Keratinocyte (primary cell): ENCODE data around the gene MYBPHL. TPM values are rescaled to one million over a fixed set of nuclear protein-coding genes. Genes with fewer than 3 reads are reported as not detected.

Experiments
- DNase-seq: peaks from one replicate; pipeline ENCODE4 v3.0.0-alpha.2; 2011; ENCODE audit warnings: low read depth, missing footprints, low spot score
- FAIRE-seq: peaks from 2 replicates; lab custom pipeline; 2011; peaks lifted over from hg19 to GRCh38; lab: Jason Lieb, UNC
- H2AFZ ChIP-seq: 2 replicates; pipeline ENCODE4 v1.6.0; 2012; ENCODE audit warnings: low read length, control low read depth, inconsistent platforms; ENCODE audit not compliant: control insufficient read depth
- H3K27ac ChIP-seq: 2 replicates; pipeline ENCODE4 v1.5.1; 2011; ENCODE audit warnings: low read length; ENCODE audit not compliant: control insufficient read depth, insufficient read depth
- H3K27me3 ChIP-seq: 3 replicates; pipeline ENCODE4 v1.6.0; 2011; ENCODE audit warnings: low read length; ENCODE audit not compliant: control insufficient read depth, insufficient read depth; ENCODE audit errors: extremely low read depth
- H3K36me3 ChIP-seq, 2 experiments: 2 replicates in 1 of 2; 3 replicates in 1 of 2; pipeline ENCODE4 v1.5.1; 2011; ENCODE audit warnings: low read length in 2 of 2, mild to moderate bottlenecking in 1 of 2; ENCODE audit not compliant: control insufficient read depth in 2 of 2, insufficient read depth in 2 of 2; ENCODE audit errors: extremely low read depth in 1 of 2
- H3K4me1 ChIP-seq: 3 replicates; pipeline ENCODE4 v1.5.1; 2011; ENCODE audit warnings: low read length; ENCODE audit not compliant: control insufficient read depth, insufficient read depth; ENCODE audit errors: extremely low read depth
- H3K4me2 ChIP-seq: 3 replicates; pipeline ENCODE4 v1.6.0; 2011; ENCODE audit warnings: low read depth, low read length; ENCODE audit not compliant: control insufficient read depth, insufficient read depth; ENCODE audit errors: extremely low read depth
- H3K4me3 ChIP-seq, 3 experiments: fragments of 200-600 bp in 1 of 3; sonication (generic) in 1 of 3; 2 replicates in 2 of 3; 3 replicates in 1 of 3; pipeline ENCODE4 v1.5.1; 2011 to 2016; ENCODE audit warnings: low read length in 3 of 3, mild to moderate bottlenecking in 3 of 3, control low read depth in 2 of 3, inconsistent platforms in 1 of 3, low read depth in 1 of 3, mixed read lengths in 1 of 3, mixed run types in 1 of 3, moderate library complexity in 1 of 3; ENCODE audit not compliant: control insufficient read depth in 2 of 3, insufficient read depth in 2 of 3; ENCODE audit errors: extremely low read depth in 1 of 3
- H3K79me2 ChIP-seq: 2 replicates; pipeline ENCODE4 v1.6.0; 2012; ENCODE audit warnings: low read length; ENCODE audit not compliant: control insufficient read depth, insufficient read depth
- H3K9ac ChIP-seq: 3 replicates; pipeline ENCODE4 v1.6.0; 2011; ENCODE audit warnings: low read length; ENCODE audit not compliant: control insufficient read depth, insufficient read depth; ENCODE audit errors: extremely low read depth
- H3K9me1 ChIP-seq: 3 replicates; pipeline ENCODE4 v1.6.0; 2011; ENCODE audit warnings: low read length; ENCODE audit not compliant: control insufficient read depth, insufficient read depth; ENCODE audit errors: extremely low read depth
- H3K9me3 ChIP-seq: 2 replicates; pipeline ENCODE4 v1.5.1; 2012; ENCODE audit warnings: low read depth, low read length; ENCODE audit not compliant: control insufficient read depth
- H4K20me1 ChIP-seq: 3 replicates; pipeline ENCODE4 v1.6.0; 2011; ENCODE audit warnings: low read length; ENCODE audit not compliant: control insufficient read depth, insufficient read depth; ENCODE audit errors: extremely low read depth
- dilution Hi-C: fragments of 300-500 bp; cut with MboI; formaldehyde crosslinking; loops from one replicate; pipeline ENCODE4 v1.7.0; 2020; ENCODE audit warnings: low sequenced_read_pairs; ENCODE audit not compliant: extremely low pct_ligation_motif_present
- polyA plus RNA-seq, 5 experiments: library from polyadenylated mRNA; depleted of rRNA in 3 of 5; stranded (reverse) in 3 of 5; stranded (forward) in 1 of 5; unstranded in 1 of 5; fragments of >200 nt; gene quantifications; 1 replicate in 1 of 5; 2 replicates in 3 of 5; 3 replicates in 1 of 5; pipeline versions ENCODE4 v1.2.1 to v1.2.3, GENCODE V29; 2011 to 2012; ENCODE audit warnings: missing spikeins in 2 of 5, low read depth in 1 of 5, low replicate concordance in 1 of 5
- TF ChIP-seq, protein P1 (sequence below), 3 experiments: IDR thresholded peaks in 1 of 3; conservative IDR thresholded peaks in 1 of 3; optimal IDR thresholded peaks in 1 of 3; 2 replicates in 2 of 3; 3 replicates in 1 of 3; pipeline versions ENCODE3 to v1.5.1; 2011; ENCODE audit warnings: low read length in 3 of 3, mild to moderate bottlenecking in 3 of 3, moderate library complexity in 2 of 3, control low read depth in 1 of 3, inconsistent platforms in 1 of 3; ENCODE audit not compliant: insufficient read depth in 2 of 3; ENCODE audit errors: extremely low read depth in 1 of 3

Gene MYBPHL
- polyA plus RNA-seq, 1 donor (not counting 4 experiments of a cell fraction or from before 2014, with no cell fraction given): 1.1 TPM

DNA sequence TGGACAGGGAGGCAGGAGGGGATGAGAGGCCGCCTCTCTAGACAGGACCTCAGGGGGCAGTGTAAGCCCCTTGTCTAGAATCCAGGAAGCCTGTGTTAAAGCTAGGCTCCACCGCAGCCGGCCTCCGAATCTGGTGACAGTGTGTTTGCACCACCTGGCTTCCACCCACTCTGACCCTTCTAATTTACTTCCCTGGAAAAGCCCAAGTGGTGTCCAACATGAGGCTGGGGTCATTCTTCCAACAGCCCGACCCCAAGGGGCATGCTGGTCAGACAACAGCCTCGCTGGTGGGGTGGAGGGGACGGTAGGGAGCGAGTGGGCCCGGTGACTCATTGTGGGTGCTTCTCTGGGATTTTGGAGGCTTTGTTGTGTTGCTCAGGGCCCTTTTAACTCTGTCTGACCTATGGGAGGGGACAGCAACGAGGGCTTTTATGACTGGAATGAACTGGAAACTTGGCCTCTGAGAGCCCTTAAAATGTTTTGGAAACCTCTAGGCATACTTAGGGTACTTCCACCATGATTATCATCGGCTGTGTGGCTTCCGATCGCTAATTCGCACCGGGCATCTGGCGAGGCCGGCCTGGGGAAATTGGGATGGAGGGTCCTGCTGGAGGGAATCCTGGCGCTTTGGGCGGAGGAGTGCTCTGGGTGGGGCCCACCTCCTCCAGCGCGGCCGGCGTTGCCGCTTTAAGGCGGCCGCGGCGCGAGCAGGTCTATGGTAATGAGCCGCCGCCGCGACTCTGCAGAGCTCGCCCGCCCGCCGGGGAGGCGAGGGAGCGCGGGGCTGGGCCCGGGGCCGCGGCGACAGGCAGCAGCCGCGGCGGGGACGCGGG, 57.8 kb downstream of the MYBPHL start, which contains the start of gene CELSR2:
Gene CELSR2 (plus strand): TSS at position 743 of the 833 bp plus-strand sequence. CDS start 541 bp downstream, outside the sequence.
- Histone ChIP-seq H3K79me2 (peaks cover 22% of the 10 kb centered on the region), H2AFZ (no peak within 1 kb of the TSS), H3K4me1 (peaks cover 19% of the 10 kb centered on the region), H3K9me1 (no peaks in the 10 kb centered on the region), H3K9ac (peak within 1 kb of the TSS; percentile 39), H3K4me3 (peak within 1 kb of the TSS; percentile 31 to 61 (median 47)), H3K4me2 (peak within 1 kb of the TSS; percentile 78), H4K20me1 (no peaks in the 10 kb centered on the region), H3K27me3 (no peaks in the 10 kb centered on the region), H3K27ac (no peak within 1 kb of the TSS), H3K36me3 (peaks cover 4 to 12% of the 10 kb centered on the region in 2 experiments), H3K9me3 (no peaks in the 10 kb centered on the region)
- FAIRE-seq (no peak), DNase-seq (no peak)
- dilution Hi-C loops: no loop called here
- TF ChIP-seq, protein P1, sequence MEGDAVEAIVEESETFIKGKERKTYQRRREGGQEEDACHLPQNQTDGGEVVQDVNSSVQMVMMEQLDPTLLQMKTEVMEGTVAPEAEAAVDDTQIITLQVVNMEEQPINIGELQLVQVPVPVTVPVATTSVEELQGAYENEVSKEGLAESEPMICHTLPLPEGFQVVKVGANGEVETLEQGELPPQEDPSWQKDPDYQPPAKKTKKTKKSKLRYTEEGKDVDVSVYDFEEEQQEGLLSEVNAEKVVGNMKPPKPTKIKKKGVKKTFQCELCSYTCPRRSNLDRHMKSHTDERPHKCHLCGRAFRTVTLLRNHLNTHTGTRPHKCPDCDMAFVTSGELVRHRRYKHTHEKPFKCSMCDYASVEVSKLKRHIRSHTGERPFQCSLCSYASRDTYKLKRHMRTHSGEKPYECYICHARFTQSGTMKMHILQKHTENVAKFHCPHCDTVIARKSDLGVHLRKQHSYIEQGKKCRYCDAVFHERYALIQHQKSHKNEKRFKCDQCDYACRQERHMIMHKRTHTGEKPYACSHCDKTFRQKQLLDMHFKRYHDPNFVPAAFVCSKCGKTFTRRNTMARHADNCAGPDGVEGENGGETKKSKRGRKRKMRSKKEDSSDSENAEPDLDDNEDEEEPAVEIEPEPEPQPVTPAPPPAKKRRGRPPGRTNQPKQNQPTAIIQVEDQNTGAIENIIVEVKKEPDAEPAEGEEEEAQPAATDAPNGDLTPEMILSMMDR (optimal IDR thresholded peaks at IDR 0.05 in 1 of 3, IDR thresholded peaks at IDR 0.05 in 1 of 3, conservative IDR thresholded peaks at IDR 0.05 in 1 of 3; ENCODE audit: extremely low read depth in 1 of 3, insufficient read depth in 2 of 3, low read length in 3 of 3): no peak

DNA sequence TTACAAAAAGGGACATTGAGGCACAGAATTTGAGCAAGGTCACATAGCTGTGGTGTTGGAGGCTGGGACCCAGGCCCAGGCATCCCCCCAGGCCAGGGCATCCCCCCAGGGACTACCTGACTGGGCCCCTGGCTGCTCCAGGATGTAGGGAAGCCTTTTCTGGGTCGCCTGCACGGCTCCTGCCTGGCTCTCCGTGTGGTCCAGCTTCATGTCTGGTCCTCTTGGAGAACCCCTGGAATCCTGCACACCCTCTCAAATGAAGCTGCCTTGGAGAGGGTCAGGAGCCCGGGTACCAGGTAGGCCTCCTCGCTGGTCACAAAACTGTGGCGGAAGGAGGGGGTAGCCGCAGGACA, 58.4 kb downstream of the MYBPHL start:
- Histone ChIP-seq H4K20me1 (no peaks in the 10 kb centered on the region), H3K27me3 (no peaks in the 10 kb centered on the region), H3K4me3 (no peak overlapping the region), H2AFZ (no peak overlapping the region), H3K4me1 (peaks cover 13% of the 10 kb centered on the region), H3K4me2 (no peak overlapping the region), H3K9ac (no peak overlapping the region), H3K27ac (no peak overlapping the region), H3K79me2 (peaks cover 18% of the 10 kb centered on the region), H3K36me3 (peaks cover 4 to 12% of the 10 kb centered on the region in 2 experiments), H3K9me3 (no peaks in the 10 kb centered on the region), H3K9me1 (no peaks in the 10 kb centered on the region)
- TF ChIP-seq, protein P1 (optimal IDR thresholded peaks at IDR 0.05 in 1 of 3, IDR thresholded peaks at IDR 0.05 in 1 of 3, conservative IDR thresholded peaks at IDR 0.05 in 1 of 3; ENCODE audit: extremely low read depth in 1 of 3, insufficient read depth in 2 of 3, low read length in 3 of 3): no peak
- dilution Hi-C loops: no loop called here
- DNase-seq (no peak), FAIRE-seq (no peak)
